ENCODE data around the gene LUC7L.

DNA sequence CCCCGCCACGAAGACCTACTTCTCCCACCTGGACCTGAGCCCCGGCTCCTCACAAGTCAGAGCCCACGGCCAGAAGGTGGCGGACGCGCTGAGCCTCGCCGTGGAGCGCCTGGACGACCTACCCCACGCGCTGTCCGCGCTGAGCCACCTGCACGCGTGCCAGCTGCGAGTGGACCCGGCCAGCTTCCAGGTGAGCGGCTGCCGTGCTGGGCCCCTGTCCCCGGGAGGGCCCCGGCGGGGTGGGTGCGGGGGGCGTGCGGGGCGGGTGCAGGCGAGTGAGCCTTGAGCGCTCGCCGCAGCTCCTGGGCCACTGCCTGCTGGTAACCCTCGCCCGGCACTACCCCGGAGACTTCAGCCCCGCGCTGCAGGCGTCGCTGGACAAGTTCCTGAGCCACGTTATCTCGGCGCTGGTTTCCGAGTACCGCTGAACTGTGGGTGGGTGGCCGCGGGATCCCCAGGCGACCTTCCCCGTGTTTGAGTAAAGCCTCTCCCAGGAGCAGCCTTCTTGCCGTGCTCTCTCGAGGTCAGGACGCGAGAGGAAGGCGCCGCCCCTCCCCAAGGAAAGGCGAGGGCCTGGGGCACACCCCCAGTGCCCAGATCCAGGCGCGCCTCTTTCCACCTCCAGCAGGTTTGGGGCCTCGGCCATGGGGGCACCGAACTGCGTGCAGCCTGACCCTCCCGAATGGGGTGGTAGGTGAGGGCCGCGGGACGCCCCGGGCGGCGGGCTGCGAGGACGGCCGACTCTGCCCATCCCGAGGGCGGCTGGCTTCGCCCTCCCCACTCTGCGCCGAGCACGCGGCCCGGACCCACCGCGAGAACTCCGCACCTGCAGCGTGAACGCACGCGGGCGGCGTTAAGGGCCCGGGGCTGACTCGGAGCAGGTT lies 48.3 kb downstream of the LUC7L start:
- TF ChIP-seq, protein P1, sequence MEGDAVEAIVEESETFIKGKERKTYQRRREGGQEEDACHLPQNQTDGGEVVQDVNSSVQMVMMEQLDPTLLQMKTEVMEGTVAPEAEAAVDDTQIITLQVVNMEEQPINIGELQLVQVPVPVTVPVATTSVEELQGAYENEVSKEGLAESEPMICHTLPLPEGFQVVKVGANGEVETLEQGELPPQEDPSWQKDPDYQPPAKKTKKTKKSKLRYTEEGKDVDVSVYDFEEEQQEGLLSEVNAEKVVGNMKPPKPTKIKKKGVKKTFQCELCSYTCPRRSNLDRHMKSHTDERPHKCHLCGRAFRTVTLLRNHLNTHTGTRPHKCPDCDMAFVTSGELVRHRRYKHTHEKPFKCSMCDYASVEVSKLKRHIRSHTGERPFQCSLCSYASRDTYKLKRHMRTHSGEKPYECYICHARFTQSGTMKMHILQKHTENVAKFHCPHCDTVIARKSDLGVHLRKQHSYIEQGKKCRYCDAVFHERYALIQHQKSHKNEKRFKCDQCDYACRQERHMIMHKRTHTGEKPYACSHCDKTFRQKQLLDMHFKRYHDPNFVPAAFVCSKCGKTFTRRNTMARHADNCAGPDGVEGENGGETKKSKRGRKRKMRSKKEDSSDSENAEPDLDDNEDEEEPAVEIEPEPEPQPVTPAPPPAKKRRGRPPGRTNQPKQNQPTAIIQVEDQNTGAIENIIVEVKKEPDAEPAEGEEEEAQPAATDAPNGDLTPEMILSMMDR (IDR thresholded peaks at IDR 0.05 in 4 of 5, conservative IDR thresholded peaks at IDR 0.05 in 1 of 5): no peak
- no peak for TF ChIP-seq POLR2A (IDR thresholded peaks at IDR 0.05)

Data from gastrocnemius medialis (tissue), 4 donors.